ENCODE data around the gene PLK1.

PLK1 gene

GRCh38 chr16:23679986-23680336, 1.3 kb downstream of the PLK1 start:
- DNase-seq (ENCODE audit: low spot score): no peak

- DNase-seq (ENCODE audit: low spot score): no peak
Measured at GRCh38 chr16:23682181-23682580, 3.5 kb downstream of the PLK1 start.

- DNase-seq (ENCODE audit: low spot score): no peak
Measured at GRCh38 chr16:23683487-23683886, 4.8 kb downstream of the PLK1 start.

- DNase-seq (ENCODE audit: low spot score): no peak
Measured at GRCh38 chr16:23687034-23687808, 8.5 kb downstream of the PLK1 start.

- DNase-seq (ENCODE audit: low spot score): no peak
Measured at GRCh38 chr16:23689442-23690187, 10.9 kb downstream of the PLK1 start.

GRCh38 chr16:23690771-23691482, 12.2 kb downstream of the PLK1 start:
- no peak for DNase-seq (ENCODE audit: low spot score)

- peak; percentile 3 for DNase-seq (ENCODE audit: low spot score)
Measured at GRCh38 chr16:23691483-23692189, 12.9 kb downstream of the PLK1 start.

- no peak for DNase-seq (ENCODE audit: low spot score)
Measured at GRCh38 chr16:23692190-23692837, 13.6 kb downstream of the PLK1 start.

GRCh38 chr16:23694265-23694643, 15.6 kb downstream of the PLK1 start:
- no peak for DNase-seq (ENCODE audit: low spot score)

- DNase-seq (ENCODE audit: low spot score): no peak
Measured at GRCh38 chr16:23694644-23695373, 16.1 kb downstream of the PLK1 start.

GRCh38 chr16:23695756-23696155, 17.1 kb downstream of the PLK1 start:
- no peak for DNase-seq (ENCODE audit: low spot score)

GRCh38 chr16:23699100-23699499, 20.4 kb downstream of the PLK1 start:
- DNase-seq (ENCODE audit: low spot score): peak; percentile 84

GRCh38 chr16:23700093-23700492, 21.4 kb downstream of the PLK1 start:
- DNase-seq (ENCODE audit: low spot score): no peak

- DNase-seq (ENCODE audit: low spot score): no peak
Measured at GRCh38 chr16:23700509-23700908, 21.8 kb downstream of the PLK1 start.

GRCh38 chr16:23701045-23701444, 22.4 kb downstream of the PLK1 start:
- no peak for DNase-seq (ENCODE audit: low spot score)

- no peak for DNase-seq (ENCODE audit: low spot score)
Measured at GRCh38 chr16:23702951-23703350, 24.3 kb downstream of the PLK1 start.

- no peak for DNase-seq (ENCODE audit: low spot score)
Measured at GRCh38 chr16:23704772-23705516, 26.3 kb downstream of the PLK1 start.

GRCh38 chr16:23705517-23705902, 26.8 kb downstream of the PLK1 start:
- no peak for DNase-seq (ENCODE audit: low spot score)

- DNase-seq (ENCODE audit: low spot score): no peak
Measured at GRCh38 chr16:23706439-23706838, 27.8 kb downstream of the PLK1 start.

GRCh38 chr16:23709536-23709935, 30.8 kb downstream of the PLK1 start:
- DNase-seq (ENCODE audit: low spot score): no peak

All from LoVo (cell line).